ENCODE measurements around the gene CTAG1A. TPM values are rescaled to one million over a fixed set of nuclear protein-coding genes. Genes with fewer than 3 reads are reported as not detected.
"Not testable (repeated sequence)": the region's sequence is repeated elsewhere in the genome, so short reads cannot be mapped to it uniquely, and the experiment has no call there.

CTAG1A gene
- total RNA-seq, 1 donor from 2014 or later = not detected

GRCh38 chrX:154611146-154611545 lies 26.2 kb downstream of the CTAG1A start:
- DNase-seq (ENCODE audit: low spot score) = not testable (repeated sequence)

GRCh38 chrX:154613586-154613985 lies 28.7 kb downstream of the CTAG1A start:
- not testable (repeated sequence) for DNase-seq (ENCODE audit: low spot score)

GRCh38 chrX:154619182-154619581 lies 34.2 kb downstream of the CTAG1A start, which contains the start of gene CTAG1B:
TSS of gene CTAG1B (minus strand) at chrX:154619282. CDS start at chrX:154619218, 64 bp downstream.
- not testable (repeated sequence) for DNase-seq (ENCODE audit: low spot score)

GRCh38 chrX:154620767-154621414 lies 36.0 kb downstream of the CTAG1A start:
- DNase-seq (ENCODE audit: low spot score) = not testable (repeated sequence)

GRCh38 chrX:154628960-154629359 lies 44.0 kb downstream of the CTAG1A start:
- not testable (repeated sequence) for DNase-seq (ENCODE audit: low spot score)

GRCh38 chrX:154630949-154631348 lies 46.0 kb downstream of the CTAG1A start:
- DNase-seq (ENCODE audit: low spot score) = not testable (repeated sequence)

- DNase-seq (ENCODE audit: low spot score) = not testable (repeated sequence)
Measured at GRCh38 chrX:154633661-154634060, 48.7 kb downstream of the CTAG1A start.

Other genes with a start within 250 kb of the CTAG1A start
- gene FLNA, start 210.5 kb upstream of the CTAG1A start, total RNA-seq (ENCODE audit: insufficient read depth, low replicate concordance) = 4,615 TPM
- gene EMD, start 205.8 kb upstream of the CTAG1A start, total RNA-seq (ENCODE audit: insufficient read depth, low replicate concordance) = 22.9 TPM
- 2,985 TPM for gene RPL10, start 186.8 kb upstream of the CTAG1A start, total RNA-seq (ENCODE audit: insufficient read depth, low replicate concordance)
- 27.7 TPM for gene DNASE1L1, start 175.9 kb upstream of the CTAG1A start, total RNA-seq (ENCODE audit: insufficient read depth, low replicate concordance)
- 33.7 TPM for gene TAFAZZIN, start 173.6 kb upstream of the CTAG1A start, total RNA-seq (ENCODE audit: insufficient read depth, low replicate concordance)
- 31.5 TPM for gene ATP6AP1, start 156.5 kb upstream of the CTAG1A start, total RNA-seq (ENCODE audit: insufficient read depth, low replicate concordance)
- 55.4 TPM for gene GDI1, start 148.0 kb upstream of the CTAG1A start, total RNA-seq (ENCODE audit: insufficient read depth, low replicate concordance)
- gene FAM50A, start 141.0 kb upstream of the CTAG1A start, total RNA-seq (ENCODE audit: insufficient read depth, low replicate concordance) = 19.3 TPM
- 10.1 TPM for gene PLXNA3, start 126.9 kb upstream of the CTAG1A start, total RNA-seq (ENCODE audit: insufficient read depth, low replicate concordance)
- gene LAGE3, start 105.9 kb upstream of the CTAG1A start, total RNA-seq (ENCODE audit: insufficient read depth, low replicate concordance) = 14.9 TPM
- gene UBL4A, start 98.5 kb upstream of the CTAG1A start, total RNA-seq (ENCODE audit: insufficient read depth, low replicate concordance) = 15.2 TPM
- gene SLC10A3, start 94.5 kb upstream of the CTAG1A start, total RNA-seq (ENCODE audit: insufficient read depth, low replicate concordance) = 10.4 TPM
- gene FAM3A, start 68.9 kb upstream of the CTAG1A start, total RNA-seq (ENCODE audit: insufficient read depth, low replicate concordance) = 33.2 TPM
- 12.3 TPM for gene G6PD, start 38.3 kb upstream of the CTAG1A start, total RNA-seq (ENCODE audit: insufficient read depth, low replicate concordance)
- 4.8 TPM for gene IKBKG, start 37.5 kb upstream of the CTAG1A start, total RNA-seq (ENCODE audit: insufficient read depth, low replicate concordance)
- not detected for gene CTAG1B, start 34.1 kb downstream of the CTAG1A start, total RNA-seq (ENCODE audit: insufficient read depth, low replicate concordance)
- gene CTAG2, start 68.4 kb downstream of the CTAG1A start, total RNA-seq (ENCODE audit: insufficient read depth, low replicate concordance) = not detected
- 7.0 TPM for gene GAB3, start 165.9 kb downstream of the CTAG1A start, total RNA-seq (ENCODE audit: insufficient read depth, low replicate concordance)
- gene DKC1, start 177.7 kb downstream of the CTAG1A start, total RNA-seq (ENCODE audit: insufficient read depth, low replicate concordance) = 17.6 TPM
- 47.7 TPM for gene MPP1, start 220.4 kb downstream of the CTAG1A start, total RNA-seq (ENCODE audit: insufficient read depth, low replicate concordance)
- not detected for gene SMIM9, start 249.5 kb downstream of the CTAG1A start, total RNA-seq (ENCODE audit: insufficient read depth, low replicate concordance)